ENCODE data around the gene LNP1.

DNA sequence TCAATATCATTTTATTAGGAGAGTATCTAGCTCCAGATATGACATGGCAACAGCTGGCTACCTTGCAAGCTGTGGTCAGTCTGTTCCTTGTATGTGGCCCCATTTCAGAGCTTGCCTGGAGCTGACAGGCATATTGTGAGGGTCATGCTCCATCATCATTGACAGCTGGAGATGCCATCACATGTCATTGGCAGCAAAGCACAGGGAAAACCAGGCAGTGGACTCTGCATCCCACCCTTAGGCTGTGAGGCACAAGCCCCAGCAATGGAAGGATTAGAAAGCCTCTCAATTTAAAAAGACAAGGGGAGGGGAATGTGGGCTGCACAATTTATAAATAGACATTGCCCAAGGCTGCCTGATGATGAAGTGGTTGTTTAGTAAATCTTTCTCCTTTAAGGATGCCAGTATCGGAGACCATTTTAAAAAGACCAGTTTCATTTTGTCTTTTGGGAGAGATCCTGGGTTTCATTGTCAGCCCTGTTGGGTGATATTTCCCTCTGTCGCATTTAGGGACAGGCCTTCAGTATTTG is 27.9 kb downstream of the LNP1 start:
- TF ChIP-seq, protein P1, sequence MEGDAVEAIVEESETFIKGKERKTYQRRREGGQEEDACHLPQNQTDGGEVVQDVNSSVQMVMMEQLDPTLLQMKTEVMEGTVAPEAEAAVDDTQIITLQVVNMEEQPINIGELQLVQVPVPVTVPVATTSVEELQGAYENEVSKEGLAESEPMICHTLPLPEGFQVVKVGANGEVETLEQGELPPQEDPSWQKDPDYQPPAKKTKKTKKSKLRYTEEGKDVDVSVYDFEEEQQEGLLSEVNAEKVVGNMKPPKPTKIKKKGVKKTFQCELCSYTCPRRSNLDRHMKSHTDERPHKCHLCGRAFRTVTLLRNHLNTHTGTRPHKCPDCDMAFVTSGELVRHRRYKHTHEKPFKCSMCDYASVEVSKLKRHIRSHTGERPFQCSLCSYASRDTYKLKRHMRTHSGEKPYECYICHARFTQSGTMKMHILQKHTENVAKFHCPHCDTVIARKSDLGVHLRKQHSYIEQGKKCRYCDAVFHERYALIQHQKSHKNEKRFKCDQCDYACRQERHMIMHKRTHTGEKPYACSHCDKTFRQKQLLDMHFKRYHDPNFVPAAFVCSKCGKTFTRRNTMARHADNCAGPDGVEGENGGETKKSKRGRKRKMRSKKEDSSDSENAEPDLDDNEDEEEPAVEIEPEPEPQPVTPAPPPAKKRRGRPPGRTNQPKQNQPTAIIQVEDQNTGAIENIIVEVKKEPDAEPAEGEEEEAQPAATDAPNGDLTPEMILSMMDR (IDR thresholded peaks at IDR 0.05 in 4 of 5, conservative IDR thresholded peaks at IDR 0.05 in 1 of 5), result no peak
- no peak for TF ChIP-seq POLR2A (IDR thresholded peaks at IDR 0.05)
